A375 (cell line): Measurements from ENCODE around the gene BMP4. TPM values are rescaled to one million over a fixed set of nuclear protein-coding genes. Genes with fewer than 3 reads are reported as not detected.

Experiments
- small RNA-seq: library from RNA; depleted of rRNA; stranded (forward); fragments of <200 nt; gene quantifications from one replicate; pipeline ENCODE3, GENCODE V24; 2014
- total RNA-seq: library from RNA; depleted of rRNA; stranded (reverse); fragments of >200 nt; shearing (Covaris generic); gene quantifications from 2 replicates; pipeline ENCODE4 v1.2.3, GENCODE V29; 2014; rRNA removed

The BMP4 gene
- total RNA-seq, result 3.0 and 3.4 TPM in 2 replicates

DNA sequence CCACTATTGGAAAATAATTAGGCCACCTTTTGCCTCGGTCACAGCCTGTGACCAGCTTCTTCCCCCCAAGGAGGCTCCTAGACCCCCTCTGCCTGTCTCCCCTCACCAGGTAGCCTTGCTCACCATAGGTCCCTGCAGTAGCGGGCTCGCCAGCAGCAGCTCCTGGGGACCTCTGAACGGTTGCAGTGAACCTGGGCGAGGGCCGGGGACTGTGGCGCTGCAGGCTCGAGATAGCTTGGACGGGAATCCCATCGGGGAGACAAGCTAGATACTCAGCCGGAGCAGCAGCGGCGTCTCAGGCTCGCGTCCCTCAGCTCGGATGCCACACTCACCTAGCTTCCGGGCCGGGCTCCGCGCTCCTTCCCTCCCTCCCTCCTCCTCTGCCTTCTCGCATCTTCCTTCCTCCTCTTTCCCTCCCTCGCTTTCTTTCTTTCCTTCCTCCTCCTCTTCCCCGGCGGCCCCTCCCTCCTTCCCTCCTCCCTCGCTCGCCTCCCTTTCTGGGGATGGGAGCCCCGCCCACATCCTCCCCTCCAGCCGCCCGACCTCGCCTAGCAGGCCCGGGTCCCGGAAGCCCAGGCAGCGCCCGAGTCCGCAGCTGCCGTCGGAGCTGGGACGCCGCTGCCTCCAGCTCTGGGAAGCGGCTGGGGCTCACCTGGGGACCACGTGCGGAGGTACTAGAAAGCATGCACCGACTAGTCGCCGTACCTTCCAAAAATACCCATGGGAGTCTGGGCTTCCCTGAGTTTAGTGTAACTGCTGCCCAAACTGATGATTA lies at the start of gene BMP4:
Gene BMP4, minus strand, starts transcription at position 399 of the 775 bp plus-strand sequence. CDS start 4,603 bp downstream, outside the sequence.

Small RNA genes lying within 50 kb of the gene (small RNA-seq; reads per million reads assigned to genes)
- gene MIR5580, result not detected
